GM20000 (cell line): ENCODE measurements around the gene AK2.
"Not testable (repeated sequence)": the region's sequence is repeated elsewhere in the genome, so short reads cannot be mapped to it uniquely, and the experiment has no call there.

Experiments
- DNase-seq: peaks from one replicate; pipeline ENCODE4 v3.0.0; 2012; ENCODE audit warnings: low spot score
- CTCF ChIP-seq: IDR thresholded peaks from 2 replicates; pipeline ENCODE4 v1.5.1; 2012; ENCODE audit warnings: mild to moderate bottlenecking, control low read depth; ENCODE audit errors: extremely low read depth, missing control alignments

AK2 gene

GRCh38 chr1:33048426-33048825 lies 11.7 kb upstream of the AK2 start:
- DNase-seq: no peak
- no peak for TF ChIP-seq CTCF

GRCh38 chr1:33047839-33048305 lies 11.2 kb upstream of the AK2 start:
- no peak for TF ChIP-seq CTCF
- no peak for DNase-seq

GRCh38 chr1:33047290-33047689 lies 10.6 kb upstream of the AK2 start:
- no peak for DNase-seq
- TF ChIP-seq CTCF: no peak

GRCh38 chr1:33046234-33046633 lies 9.6 kb upstream of the AK2 start:
- not testable (repeated sequence) for DNase-seq

GRCh38 chr1:33045814-33046213 lies 9.1 kb upstream of the AK2 start:
- no peak for DNase-seq
- no peak for TF ChIP-seq CTCF

- TF ChIP-seq CTCF: no peak
- DNase-seq: no peak
Measured at GRCh38 chr1:33045246-33045645, 8.6 kb upstream of the AK2 start.

GRCh38 chr1:33043267-33044092 lies 6.8 kb upstream of the AK2 start:
- no peak for TF ChIP-seq CTCF

GRCh38 chr1:33042831-33043230 lies 6.1 kb upstream of the AK2 start:
- TF ChIP-seq CTCF: no peak
- DNase-seq: no peak

More at GRCh38 chr1:33043267-33044092, 6.8 kb upstream of the AK2 start:
- no peak for DNase-seq
